Astrocyte (in vitro differentiated cells and primary cell): Measurements from ENCODE around the gene SFTPA2. TPM values are rescaled to one million over a fixed set of nuclear protein-coding genes. Genes with fewer than 3 reads are reported as not detected.
"Not testable (repeated sequence)": the region's sequence is repeated elsewhere in the genome, so short reads cannot be mapped to it uniquely, and the experiment has no call there.

ENCODE experiments used
- DNase-seq: peaks from one replicate; pipeline ENCODE4 v3.0.0-alpha.2; 2010; ENCODE audit warnings: low read depth
- FAIRE-seq: peaks from 2 replicates; lab custom pipeline; 2011; peaks lifted over from hg19 to GRCh38; lab: Jason Lieb, UNC
- H2AFZ ChIP-seq: 2 replicates; pipeline ENCODE4 v1.6.0; 2012; ENCODE audit warnings: low read depth, low read length, inconsistent platforms
- H3K27ac ChIP-seq: 2 replicates; pipeline ENCODE4 v1.5.1; 2011; ENCODE audit warnings: low read depth, low read length, inconsistent platforms
- H3K27me3 ChIP-seq: 2 replicates; pipeline ENCODE4 v1.6.0; 2011; ENCODE audit warnings: low read length, inconsistent platforms; ENCODE audit not compliant: insufficient read depth
- H3K36me3 ChIP-seq: 2 replicates; pipeline ENCODE4 v1.5.1; 2011; ENCODE audit warnings: low read length, inconsistent platforms; ENCODE audit not compliant: insufficient read depth
- H3K4me1 ChIP-seq: 2 replicates; pipeline ENCODE4 v1.5.1; 2011; ENCODE audit warnings: low read length, inconsistent platforms; ENCODE audit not compliant: insufficient read depth
- H3K4me2 ChIP-seq: 2 replicates; pipeline ENCODE4 v1.6.0; 2012; ENCODE audit warnings: low read length, inconsistent platforms
- H3K4me3 ChIP-seq: 2 replicates; pipeline ENCODE4 v1.5.1; 2011; ENCODE audit warnings: low read depth, mild to moderate bottlenecking, low read length, inconsistent platforms; ENCODE audit not compliant: insufficient read depth
- H3K79me2 ChIP-seq: 2 replicates; pipeline ENCODE4 v1.6.0; 2012; ENCODE audit warnings: mild to moderate bottlenecking, low read length, inconsistent platforms; ENCODE audit not compliant: insufficient read depth
- H3K9ac ChIP-seq: 2 replicates; pipeline ENCODE4 v1.6.0; 2012; ENCODE audit warnings: mild to moderate bottlenecking, low read length, inconsistent platforms
- H3K9me3 ChIP-seq: 2 replicates; pipeline ENCODE4 v1.5.1; 2012; ENCODE audit warnings: low read depth, mild to moderate bottlenecking, low read length, inconsistent platforms; ENCODE audit not compliant: insufficient read depth
- H4K20me1 ChIP-seq: 2 replicates; pipeline ENCODE4 v1.6.0; 2012; ENCODE audit warnings: low read length, inconsistent platforms; ENCODE audit not compliant: insufficient read depth
- H3K27ac Mint-ChIP-seq: one replicate; pipeline ENCODE4 v1.8.0; 2021; ENCODE audit warnings: mild to moderate bottlenecking, mixed read lengths; ENCODE audit not compliant: unreplicated experiment
- H3K27me3 Mint-ChIP-seq: one replicate; pipeline ENCODE4 v1.8.0; 2021; ENCODE audit warnings: low read depth, mixed read lengths; ENCODE audit not compliant: unreplicated experiment
- H3K36me3 Mint-ChIP-seq: one replicate; pipeline ENCODE4 v1.8.0; 2021; ENCODE audit warnings: low read depth, mixed read lengths; ENCODE audit not compliant: unreplicated experiment
- H3K4me1 Mint-ChIP-seq: one replicate; pipeline ENCODE4 v1.8.0; 2021; ENCODE audit warnings: low read depth, mixed read lengths; ENCODE audit not compliant: unreplicated experiment
- H3K4me3 Mint-ChIP-seq: one replicate; pipeline ENCODE4 v1.8.0; 2021; ENCODE audit warnings: mild to moderate bottlenecking, moderate library complexity, mixed read lengths; ENCODE audit not compliant: unreplicated experiment
- H3K9me3 Mint-ChIP-seq: one replicate; pipeline ENCODE4 v1.8.0; 2021; ENCODE audit warnings: mild to moderate bottlenecking, mixed read lengths; ENCODE audit not compliant: unreplicated experiment
- EZH2 ChIP-seq: IDR thresholded peaks from 2 replicates; pipeline ENCODE4 v1.6.1; 2012; ENCODE audit warnings: mild to moderate bottlenecking, low read length, inconsistent platforms; ENCODE audit not compliant: insufficient read depth
- total RNA-seq: library from RNA; stranded (reverse); gene quantifications from 2 replicates; pipeline ENCODE4 v1.2.1, GENCODE V29; 2021
- TF ChIP-seq, protein P1 (sequence below): IDR thresholded peaks from 2 replicates; pipeline ENCODE4 v1.5.1; 2011; ENCODE audit warnings: low read depth, mild to moderate bottlenecking, inconsistent platforms, low read length, moderate library complexity; ENCODE audit not compliant: insufficient read depth

The SFTPA2 gene
- total RNA-seq, 1 donor from 2014 or later, result not detected

DNA sequence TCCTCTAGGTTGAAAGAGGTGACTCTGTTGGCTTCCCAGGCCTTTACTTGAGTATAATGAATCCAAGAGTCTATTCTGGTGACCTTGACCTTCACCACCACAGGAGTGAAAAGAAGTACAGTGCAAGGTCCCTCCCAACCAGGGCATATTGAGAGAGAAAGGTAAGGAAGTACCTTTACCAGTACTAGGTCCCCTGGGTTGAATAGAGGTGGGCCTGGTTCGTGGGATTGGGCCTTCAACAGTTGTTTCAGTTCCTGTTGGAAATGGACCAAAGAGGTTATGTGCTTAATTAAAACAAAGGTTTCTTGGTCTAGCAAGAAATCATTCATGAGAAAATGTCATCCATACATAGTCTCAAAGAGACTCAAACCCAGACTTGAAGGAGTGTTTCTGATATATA, 44.1 kb upstream of the SFTPA2 start:
- TF ChIP-seq, protein P1, sequence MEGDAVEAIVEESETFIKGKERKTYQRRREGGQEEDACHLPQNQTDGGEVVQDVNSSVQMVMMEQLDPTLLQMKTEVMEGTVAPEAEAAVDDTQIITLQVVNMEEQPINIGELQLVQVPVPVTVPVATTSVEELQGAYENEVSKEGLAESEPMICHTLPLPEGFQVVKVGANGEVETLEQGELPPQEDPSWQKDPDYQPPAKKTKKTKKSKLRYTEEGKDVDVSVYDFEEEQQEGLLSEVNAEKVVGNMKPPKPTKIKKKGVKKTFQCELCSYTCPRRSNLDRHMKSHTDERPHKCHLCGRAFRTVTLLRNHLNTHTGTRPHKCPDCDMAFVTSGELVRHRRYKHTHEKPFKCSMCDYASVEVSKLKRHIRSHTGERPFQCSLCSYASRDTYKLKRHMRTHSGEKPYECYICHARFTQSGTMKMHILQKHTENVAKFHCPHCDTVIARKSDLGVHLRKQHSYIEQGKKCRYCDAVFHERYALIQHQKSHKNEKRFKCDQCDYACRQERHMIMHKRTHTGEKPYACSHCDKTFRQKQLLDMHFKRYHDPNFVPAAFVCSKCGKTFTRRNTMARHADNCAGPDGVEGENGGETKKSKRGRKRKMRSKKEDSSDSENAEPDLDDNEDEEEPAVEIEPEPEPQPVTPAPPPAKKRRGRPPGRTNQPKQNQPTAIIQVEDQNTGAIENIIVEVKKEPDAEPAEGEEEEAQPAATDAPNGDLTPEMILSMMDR, result no peak
- TF ChIP-seq EZH2, result no peak
- no peaks in the 10 kb centered on the region for H3K79me2 ChIP-seq
- H3K4me3 Mint-ChIP-seq, result no peak overlapping the region
- no peaks in the 10 kb centered on the region for H3K4me1 ChIP-seq
- H4K20me1 ChIP-seq, result no peaks in the 10 kb centered on the region
- FAIRE-seq, result no peak
- no peak for DNase-seq
- H3K27me3 ChIP-seq, result peaks cover 10% of the 10 kb centered on the region
- H3K36me3 ChIP-seq, result no peaks in the 10 kb centered on the region
- H3K36me3 Mint-ChIP-seq, result no peaks in the 10 kb centered on the region
- no peak overlapping the region for H3K27ac ChIP-seq
- no peak overlapping the region for H3K4me3 ChIP-seq
- H2AFZ ChIP-seq, result no peak overlapping the region
- H3K9me3 Mint-ChIP-seq, result peaks cover 10% of the 10 kb centered on the region
- no peak overlapping the region for H3K9ac ChIP-seq
- H3K4me1 Mint-ChIP-seq, result no peaks in the 10 kb centered on the region
- H3K27me3 Mint-ChIP-seq, result peaks cover 27% of the 10 kb centered on the region
- no peaks in the 10 kb centered on the region for H3K9me3 ChIP-seq
- H3K27ac Mint-ChIP-seq, result no peak overlapping the region
- no peak overlapping the region for H3K4me2 ChIP-seq

DNA sequence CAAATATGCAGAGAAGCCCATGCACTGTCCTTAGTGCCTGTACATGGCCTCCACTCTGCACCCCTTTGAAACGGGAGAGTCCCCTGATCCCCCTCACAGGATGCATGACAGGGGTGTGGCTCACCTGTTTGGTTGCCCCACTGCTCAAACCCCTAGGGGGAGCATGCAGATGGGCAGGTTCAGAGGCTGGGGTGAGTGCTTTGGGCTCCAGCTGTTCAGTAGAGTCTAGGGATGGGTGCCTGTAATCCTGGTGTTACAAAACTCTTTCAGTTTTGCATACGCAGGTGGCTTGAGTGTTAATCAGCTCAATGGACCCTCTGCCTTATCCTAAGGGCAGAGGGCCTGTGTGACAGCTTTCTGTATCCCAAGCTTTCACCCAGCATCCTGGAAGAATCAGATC, 42.7 kb upstream of the SFTPA2 start:
- Histone ChIP-seq H3K4me1 (no peaks in the 10 kb centered on the region), H3K27me3 (peaks cover 10% of the 10 kb centered on the region), H3K27ac (no peak overlapping the region), H3K36me3 (no peaks in the 10 kb centered on the region), H3K9ac (no peak overlapping the region), H3K4me3 (no peak overlapping the region), H3K4me2 (no peak overlapping the region), H3K9me3 (no peaks in the 10 kb centered on the region), H3K79me2 (no peaks in the 10 kb centered on the region), H2AFZ (no peak overlapping the region), H4K20me1 (no peaks in the 10 kb centered on the region)
- Mint-ChIP-seq H3K36me3 (no peaks in the 10 kb centered on the region), H3K9me3 (peaks cover 11% of the 10 kb centered on the region), H3K27me3 (peaks cover 19% of the 10 kb centered on the region), H3K4me3 (no peak overlapping the region), H3K27ac (no peak overlapping the region), H3K4me1 (no peaks in the 10 kb centered on the region)
- no peak for DNase-seq
- no peak for FAIRE-seq
- TF ChIP-seq, protein P1, result no peak
- TF ChIP-seq EZH2, result no peak

DNA sequence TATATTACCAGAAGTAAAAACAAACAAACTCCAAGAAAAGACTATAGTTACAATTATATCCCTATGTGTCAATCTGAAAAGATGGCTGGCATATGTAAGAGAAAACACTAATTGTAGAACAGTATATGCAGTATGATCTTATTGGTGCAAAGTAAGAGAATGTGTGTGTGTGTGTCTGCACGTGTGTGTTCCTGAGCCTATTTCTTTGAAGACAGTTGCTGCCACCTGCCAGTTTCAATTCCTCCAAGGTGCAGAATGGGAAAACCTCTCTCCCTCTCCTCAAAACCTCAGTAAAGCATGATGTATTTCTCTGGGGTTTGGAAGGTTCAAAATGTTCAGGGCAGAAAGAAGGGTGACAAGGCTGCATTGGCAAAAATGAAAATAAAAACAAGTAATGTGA, 41.7 kb upstream of the SFTPA2 start:
- H3K4me3 ChIP-seq, result no peak overlapping the region
- Mint-ChIP-seq H3K27ac (no peak overlapping the region), H3K9me3 (peaks cover 15% of the 10 kb centered on the region), H3K27me3 (peaks cover 10% of the 10 kb centered on the region), H3K36me3 (no peaks in the 10 kb centered on the region), H3K4me1 (no peaks in the 10 kb centered on the region), H3K4me3 (no peak overlapping the region)
- H3K9me3 ChIP-seq, result no peaks in the 10 kb centered on the region
- no peak for TF ChIP-seq EZH2
- TF ChIP-seq, protein P1, result no peak
- H4K20me1 ChIP-seq, result no peaks in the 10 kb centered on the region
- DNase-seq (no peak), FAIRE-seq (no peak)
- H3K9ac ChIP-seq, result no peak overlapping the region
- no peak overlapping the region for H2AFZ ChIP-seq
- H3K27ac ChIP-seq, result no peak overlapping the region
- H3K4me1 ChIP-seq, result no peaks in the 10 kb centered on the region
- peaks cover 10% of the 10 kb centered on the region for H3K27me3 ChIP-seq
- no peak overlapping the region for H3K4me2 ChIP-seq
- H3K79me2 ChIP-seq, result no peaks in the 10 kb centered on the region
- H3K36me3 ChIP-seq, result no peaks in the 10 kb centered on the region

DNA sequence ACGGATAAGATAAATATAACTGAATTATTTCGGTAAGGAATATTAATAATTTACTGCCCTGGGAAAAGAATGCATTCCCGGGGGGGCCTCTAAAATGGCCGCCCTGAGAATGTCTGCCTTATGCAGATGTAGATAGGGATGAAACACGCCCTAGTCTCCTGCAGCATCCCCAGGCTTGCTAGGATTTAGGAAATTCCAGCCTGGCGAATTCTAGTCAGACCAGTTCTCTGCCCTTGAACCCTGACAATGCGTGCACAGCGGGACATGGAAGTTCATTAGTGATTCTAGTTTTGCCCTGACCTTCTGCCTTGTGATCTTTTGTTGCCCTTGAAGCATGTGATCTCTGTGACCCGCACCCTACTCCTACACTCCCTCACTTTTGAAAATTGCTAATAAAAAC, 39.4 kb upstream of the SFTPA2 start:
- H3K27ac ChIP-seq, H3K9me3 ChIP-seq, H3K36me3 ChIP-seq, H3K4me3 Mint-ChIP-seq, H3K4me2 ChIP-seq, H4K20me1 ChIP-seq, H3K9ac ChIP-seq, H3K27ac Mint-ChIP-seq, FAIRE-seq, H3K4me1 ChIP-seq, H3K79me2 ChIP-seq, H3K4me3 ChIP-seq, H3K27me3 ChIP-seq, H2AFZ ChIP-seq, DNase-seq, H3K27me3 Mint-ChIP-seq, H3K36me3 Mint-ChIP-seq, H3K4me1 Mint-ChIP-seq: not testable (repeated sequence)
- peaks cover 15% of the 10 kb centered on the region for H3K9me3 Mint-ChIP-seq
